ENCODE data around the gene SLC24A4.

Gene SLC24A4

GRCh38 chr14:92322516-92322915 is 449 bp upstream of the SLC24A4 start:
- Histone ChIP-seq H3K27me3 (ENCODE audit: insufficient read depth, poor library complexity, severe bottlenecking) (peaks cover 39% of the 10 kb centered on the region), H3K27ac (replicated peaks) (no peak overlapping the region), H3K4me3 (replicated peaks; ENCODE audit: insufficient read depth, low read length) (peak overlapping the region; percentile 26)
- no peak for DNase-seq (ENCODE audit: low read depth in 1 of 2, low spot score in 1 of 2)
- TF ChIP-seq SPI1 (IDR thresholded peaks at IDR 0.05; ENCODE audit: borderline replicate concordance, low read depth) (no peak), GABPA (IDR thresholded peaks at IDR 0.05; ENCODE audit: low read depth) (no peak), POLR2AphosphoS5 (IDR thresholded peaks at IDR 0.05; ENCODE audit: low read depth) (no peak), REST (IDR thresholded peaks at IDR 0.05; ENCODE audit: insufficient replicate concordance, low read depth) (no peak)
- TF ChIP-seq, protein P1, sequence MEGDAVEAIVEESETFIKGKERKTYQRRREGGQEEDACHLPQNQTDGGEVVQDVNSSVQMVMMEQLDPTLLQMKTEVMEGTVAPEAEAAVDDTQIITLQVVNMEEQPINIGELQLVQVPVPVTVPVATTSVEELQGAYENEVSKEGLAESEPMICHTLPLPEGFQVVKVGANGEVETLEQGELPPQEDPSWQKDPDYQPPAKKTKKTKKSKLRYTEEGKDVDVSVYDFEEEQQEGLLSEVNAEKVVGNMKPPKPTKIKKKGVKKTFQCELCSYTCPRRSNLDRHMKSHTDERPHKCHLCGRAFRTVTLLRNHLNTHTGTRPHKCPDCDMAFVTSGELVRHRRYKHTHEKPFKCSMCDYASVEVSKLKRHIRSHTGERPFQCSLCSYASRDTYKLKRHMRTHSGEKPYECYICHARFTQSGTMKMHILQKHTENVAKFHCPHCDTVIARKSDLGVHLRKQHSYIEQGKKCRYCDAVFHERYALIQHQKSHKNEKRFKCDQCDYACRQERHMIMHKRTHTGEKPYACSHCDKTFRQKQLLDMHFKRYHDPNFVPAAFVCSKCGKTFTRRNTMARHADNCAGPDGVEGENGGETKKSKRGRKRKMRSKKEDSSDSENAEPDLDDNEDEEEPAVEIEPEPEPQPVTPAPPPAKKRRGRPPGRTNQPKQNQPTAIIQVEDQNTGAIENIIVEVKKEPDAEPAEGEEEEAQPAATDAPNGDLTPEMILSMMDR (IDR thresholded peaks at IDR 0.05; ENCODE audit: insufficient read depth, low read length), result no peak

GRCh38 chr14:92323916-92324818 is 1.2 kb downstream of the SLC24A4 start:
- DNase-seq (ENCODE audit: low read depth in 1 of 2, low spot score in 1 of 2), result no peak
- TF ChIP-seq SPI1 (IDR thresholded peaks at IDR 0.05; ENCODE audit: borderline replicate concordance, low read depth) (no peak; the same call in 1 of the 2 replicates), POLR2AphosphoS5 (IDR thresholded peaks at IDR 0.05; ENCODE audit: low read depth) (no peak), REST (IDR thresholded peaks at IDR 0.05; ENCODE audit: insufficient replicate concordance, low read depth) (no peak), GABPA (IDR thresholded peaks at IDR 0.05; ENCODE audit: low read depth) (no peak)
- TF ChIP-seq, protein P1 (IDR thresholded peaks at IDR 0.05; ENCODE audit: insufficient read depth, low read length), result no peak
- no peak overlapping the region for H3K4me3 ChIP-seq (replicated peaks; ENCODE audit: insufficient read depth, low read length)
- no peak overlapping the region for H3K27ac ChIP-seq (replicated peaks)
- H3K27me3 ChIP-seq (ENCODE audit: insufficient read depth, poor library complexity, severe bottlenecking), result peaks cover 39% of the 10 kb centered on the region

DNA sequence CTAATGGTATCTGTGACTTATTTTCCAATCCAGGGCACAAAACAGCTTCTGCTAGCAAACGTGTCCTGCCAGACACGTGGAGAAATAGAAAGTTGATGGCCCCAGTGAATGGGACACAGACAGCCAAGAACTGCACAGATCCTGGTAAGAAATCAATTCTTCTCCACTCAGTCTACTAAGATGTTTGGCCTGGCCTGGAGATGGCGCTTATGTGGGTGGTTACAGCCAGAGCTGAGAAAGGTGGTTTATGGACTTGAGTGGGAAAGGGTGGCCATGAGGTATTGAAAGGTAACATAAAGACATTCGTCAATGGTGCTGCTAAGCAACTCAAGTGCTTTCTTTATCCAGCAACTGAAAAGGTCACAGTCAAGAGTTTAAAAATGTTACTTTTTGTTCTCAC is 2.9 kb downstream of the SLC24A4 start:
- TF ChIP-seq, protein P1 (IDR thresholded peaks at IDR 0.05; ENCODE audit: insufficient read depth, low read length), result no peak
- TF ChIP-seq SPI1 (IDR thresholded peaks at IDR 0.05; ENCODE audit: borderline replicate concordance, low read depth), result no peak
- TF ChIP-seq REST (IDR thresholded peaks at IDR 0.05; ENCODE audit: insufficient replicate concordance, low read depth), result no peak
- TF ChIP-seq POLR2AphosphoS5 (IDR thresholded peaks at IDR 0.05; ENCODE audit: low read depth), result no peak
- no peak for TF ChIP-seq GABPA (IDR thresholded peaks at IDR 0.05; ENCODE audit: low read depth)
- peaks cover 38% of the 10 kb centered on the region for H3K27me3 ChIP-seq (ENCODE audit: insufficient read depth, poor library complexity, severe bottlenecking)

More for the DNA sequence above, 2.9 kb downstream of the SLC24A4 start:
- no peak for DNase-seq (ENCODE audit: low read depth in 1 of 2, low spot score in 1 of 2)
- Histone ChIP-seq H3K4me3 (replicated peaks; ENCODE audit: insufficient read depth, low read length) (no peak overlapping the region), H3K27ac (replicated peaks) (no peak overlapping the region)
